Amniotic epithelial cell (primary cell): ENCODE measurements around the gene PPFIA3.

ENCODE experiments used
- DNase-seq: peaks from one replicate; pipeline ENCODE4 v3.0.0-alpha.2; 2010; ENCODE audit warnings: low read depth

Gene PPFIA3

GRCh38 chr19:49119411-49120324, at the start of gene PPFIA3:
Gene PPFIA3, plus strand, starts transcription at chr19:49119544. Its CDS starts 8,330 bp downstream, at chr19:49127874.
- DNase-seq: peak; percentile 48

GRCh38 chr19:49070416-49070815, 48.9 kb upstream of the PPFIA3 start:
- DNase-seq: no peak

GRCh38 chr19:49071860-49072547, 47.3 kb upstream of the PPFIA3 start:
- DNase-seq: no peak

- no peak for DNase-seq
Measured at GRCh38 chr19:49073514-49074378, 45.6 kb upstream of the PPFIA3 start.

GRCh38 chr19:49074869-49075268, 44.5 kb upstream of the PPFIA3 start:
- DNase-seq: peak; percentile 52

GRCh38 chr19:49080392-49080791, 39.0 kb upstream of the PPFIA3 start:
- DNase-seq: no peak

GRCh38 chr19:49081273-49081672, 38.1 kb upstream of the PPFIA3 start:
- DNase-seq: no peak

GRCh38 chr19:49084206-49085019, 34.9 kb upstream of the PPFIA3 start:
- DNase-seq: no peak

GRCh38 chr19:49085020-49085867, 34.1 kb upstream of the PPFIA3 start, which contains the start of gene SNRNP70:
Gene SNRNP70, plus strand, starts transcription at chr19:49085451. Its CDS starts 964 bp downstream, at chr19:49086415.
- DNase-seq: peak; percentile 99

- DNase-seq: no peak
Measured at GRCh38 chr19:49085868-49086232, 33.5 kb upstream of the PPFIA3 start.

- DNase-seq: no peak
Measured at GRCh38 chr19:49086296-49086695, 33.0 kb upstream of the PPFIA3 start.

- no peak for DNase-seq
Measured at GRCh38 chr19:49091391-49092038, 27.8 kb upstream of the PPFIA3 start.

GRCh38 chr19:49092686-49093085, 26.7 kb upstream of the PPFIA3 start:
- no peak for DNase-seq

GRCh38 chr19:49094505-49095482, 24.6 kb upstream of the PPFIA3 start:
- no peak for DNase-seq

- peak; percentile 52 for DNase-seq
Measured at GRCh38 chr19:49097453-49098288, 21.7 kb upstream of the PPFIA3 start.

GRCh38 chr19:49098795-49099194, 20.5 kb upstream of the PPFIA3 start:
- DNase-seq: no peak

GRCh38 chr19:49101160-49101559, 18.2 kb upstream of the PPFIA3 start:
- no peak for DNase-seq

GRCh38 chr19:49102303-49102702, 17.0 kb upstream of the PPFIA3 start:
- DNase-seq: no peak
